Smooth muscle cell (in vitro differentiated cells): ENCODE results near the gene PCCB. TPM values are rescaled to one million over a fixed set of nuclear protein-coding genes. Genes with fewer than 3 reads are reported as not detected.
A peak's percentile ranks its signal among the peaks of the same experiment; 100 is the strongest.
"Not testable (repeated sequence)": the region's sequence is repeated elsewhere in the genome, so short reads cannot be mapped to it uniquely, and the experiment has no call there.

Experiments used
- DNase-seq: peaks from one replicate; lab custom pipeline; 2025; ENCODE audit not compliant: unreplicated experiment; lab: John Stamatoyannopoulos, UW
- H2AFZ ChIP-seq: fragments of 200-600 bp; sonication (generic); 2 replicates; pipeline ENCODE4 v1.6.0; 2016; ENCODE audit warnings: antibody characterized with exemption, low read depth, mild to moderate bottlenecking
- H3F3A ChIP-seq: fragments of 200-600 bp; sonication (generic); 2 replicates; pipeline ENCODE4 v1.6.0; 2017; ENCODE audit warnings: antibody characterized with exemption, low read depth
- H3K27ac ChIP-seq: fragments of 200-600 bp; sonication (generic); 2 replicates; pipeline ENCODE4 v1.5.1; 2016; ENCODE audit warnings: low read depth, mild to moderate bottlenecking
- H3K27me3 ChIP-seq: fragments of 200-600 bp; sonication (generic); 2 replicates; pipeline ENCODE4 v1.6.1; 2016; ENCODE audit warnings: low read depth, mild to moderate bottlenecking
- H3K36me3 ChIP-seq: fragments of 200-600 bp; sonication (generic); 2 replicates; pipeline ENCODE4 v1.5.1; 2016; ENCODE audit warnings: low read depth
- H3K4me1 ChIP-seq: fragments of 200-600 bp; sonication (generic); 2 replicates; pipeline ENCODE4 v1.5.1; 2016; ENCODE audit warnings: low read depth
- H3K4me2 ChIP-seq: fragments of 200-600 bp; sonication (generic); 2 replicates; pipeline ENCODE4 v1.6.0; 2016; ENCODE audit warnings: mild to moderate bottlenecking
- H3K4me3 ChIP-seq: fragments of 200-600 bp; sonication (generic); 2 replicates; pipeline ENCODE4 v1.5.1; 2016; ENCODE audit warnings: mild to moderate bottlenecking
- H3K79me2 ChIP-seq: fragments of 200-600 bp; sonication (generic); 2 replicates; pipeline ENCODE4 v1.6.0; 2016; ENCODE audit warnings: low read depth, mild to moderate bottlenecking
- H3K9ac ChIP-seq: fragments of 200-600 bp; sonication (generic); 2 replicates; pipeline ENCODE4 v1.6.0; 2016; ENCODE audit warnings: low read depth
- H3K9me3 ChIP-seq: fragments of 200-600 bp; sonication (generic); replicated peaks from 2 replicates; pipeline ENCODE4 v1.5.1; 2016; ENCODE audit warnings: low read depth
- H4K20me1 ChIP-seq: fragments of 200-600 bp; sonication (generic); 2 replicates; pipeline ENCODE4 v1.6.0; 2016; ENCODE audit warnings: low read depth
- WGBS: methylation state at CpG from one replicate; pipeline ENCODE4 v1.1.7; 2016; ENCODE audit warnings: low lambda C conversion rate; 5-methylcytosine and 5-hydroxymethylcytosine counted together
- polyA plus RNA-seq: library from polyadenylated mRNA; unstranded; fragments of >200 nt; fragmentation: Nextera tagmentation; extraction: Ambion mirVana; gene quantifications from 2 replicates; pipeline ENCODE4 v1.2.1, GENCODE V29; 2016
- total RNA-seq: library from RNA; depleted of rRNA; stranded (reverse); fragments of >200 nt; gene quantifications from 2 replicates; pipeline ENCODE4 v1.2.3, GENCODE V29; 2014
- TF ChIP-seq, protein P1 (sequence below): fragments of 200-600 bp; sonication (generic); IDR thresholded peaks from 2 replicates; pipeline ENCODE4 v1.5.1; 2017; ENCODE audit warnings: borderline replicate concordance, mild to moderate bottlenecking, antibody characterized with exemption; ENCODE audit not compliant: insufficient read depth, poor library complexity, severe bottlenecking

Gene PCCB
- total and polyA plus RNA-seq, 2 experiments from 2014 or later: 17.6 to 27.7 TPM

DNA sequence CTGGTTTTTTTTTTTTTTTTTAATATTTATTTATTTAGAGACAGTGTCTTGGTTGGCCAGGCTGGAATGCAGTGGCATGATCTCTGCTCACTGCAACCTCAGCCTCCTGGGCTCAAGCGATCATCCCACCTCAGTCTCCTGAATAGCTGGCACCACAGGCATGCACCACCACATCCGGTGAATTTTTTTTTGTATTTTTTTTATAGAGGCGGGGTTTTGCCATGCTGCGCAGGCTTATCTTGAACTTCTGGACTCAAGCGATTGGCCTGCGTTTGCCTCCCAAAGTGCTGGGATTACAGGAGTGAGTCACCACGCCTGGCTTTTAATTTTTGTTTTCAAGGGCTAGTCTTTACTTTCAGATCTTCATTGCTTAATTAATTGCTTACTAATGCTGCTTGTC lies 13.1 kb downstream of the PCCB start:
- no peaks in the 10 kb centered on the region for H3F3A ChIP-seq
- H3K9ac ChIP-seq: no peak overlapping the region
- H3K9me3 ChIP-seq: no peaks in the 10 kb centered on the region
- H3K27me3 ChIP-seq: no peaks in the 10 kb centered on the region
- peak overlapping the region; percentile 68 for H3K27ac ChIP-seq
- no peak for DNase-seq
- H3K79me2 ChIP-seq: no peaks in the 10 kb centered on the region
- no peaks in the 10 kb centered on the region for H3K4me1 ChIP-seq
- H4K20me1 ChIP-seq: no peaks in the 10 kb centered on the region
- H3K36me3 ChIP-seq: peaks cover 4% of the 10 kb centered on the region
- H3K4me2 ChIP-seq: no peak overlapping the region
- no peak overlapping the region for H3K4me3 ChIP-seq
- TF ChIP-seq, protein P1, sequence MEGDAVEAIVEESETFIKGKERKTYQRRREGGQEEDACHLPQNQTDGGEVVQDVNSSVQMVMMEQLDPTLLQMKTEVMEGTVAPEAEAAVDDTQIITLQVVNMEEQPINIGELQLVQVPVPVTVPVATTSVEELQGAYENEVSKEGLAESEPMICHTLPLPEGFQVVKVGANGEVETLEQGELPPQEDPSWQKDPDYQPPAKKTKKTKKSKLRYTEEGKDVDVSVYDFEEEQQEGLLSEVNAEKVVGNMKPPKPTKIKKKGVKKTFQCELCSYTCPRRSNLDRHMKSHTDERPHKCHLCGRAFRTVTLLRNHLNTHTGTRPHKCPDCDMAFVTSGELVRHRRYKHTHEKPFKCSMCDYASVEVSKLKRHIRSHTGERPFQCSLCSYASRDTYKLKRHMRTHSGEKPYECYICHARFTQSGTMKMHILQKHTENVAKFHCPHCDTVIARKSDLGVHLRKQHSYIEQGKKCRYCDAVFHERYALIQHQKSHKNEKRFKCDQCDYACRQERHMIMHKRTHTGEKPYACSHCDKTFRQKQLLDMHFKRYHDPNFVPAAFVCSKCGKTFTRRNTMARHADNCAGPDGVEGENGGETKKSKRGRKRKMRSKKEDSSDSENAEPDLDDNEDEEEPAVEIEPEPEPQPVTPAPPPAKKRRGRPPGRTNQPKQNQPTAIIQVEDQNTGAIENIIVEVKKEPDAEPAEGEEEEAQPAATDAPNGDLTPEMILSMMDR: no peak
- no peak overlapping the region for H2AFZ ChIP-seq
- 75% methylated on average over 7 of the region's 7 CpGs for WGBS

DNA sequence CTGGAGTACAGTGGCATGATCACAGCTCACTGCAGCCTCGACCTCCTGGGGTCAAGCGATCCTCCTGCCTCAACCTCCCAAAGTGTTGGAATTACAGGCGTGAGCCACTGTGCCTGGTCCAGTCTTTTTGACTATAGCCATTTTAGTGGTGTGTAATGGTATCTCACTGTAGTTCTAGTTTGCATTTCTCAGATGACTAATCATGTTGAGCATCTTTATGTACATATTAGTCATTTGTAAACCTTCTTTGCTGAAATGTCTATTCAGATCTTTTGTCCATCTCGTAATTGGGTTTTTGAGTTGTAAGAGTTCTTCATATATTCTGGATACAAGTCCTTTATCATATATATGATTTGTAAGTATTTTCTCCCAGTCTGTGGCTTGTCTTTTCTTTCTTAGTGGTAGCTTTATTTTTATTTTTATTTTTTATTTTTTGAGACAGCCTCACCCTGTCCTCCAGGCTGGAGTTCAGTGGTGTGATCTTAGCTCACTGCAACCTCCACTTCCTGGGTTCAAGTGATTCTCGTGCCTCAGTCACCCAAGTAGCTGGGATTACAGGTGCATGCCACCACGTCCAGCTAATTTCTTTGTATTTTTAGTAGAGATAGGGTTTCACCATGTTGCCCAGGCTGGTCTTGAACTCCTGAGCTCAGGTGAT lies 16.5 kb downstream of the PCCB start:
- H3K9ac ChIP-seq, H3K4me1 ChIP-seq, H3K4me3 ChIP-seq, H3F3A ChIP-seq, H2AFZ ChIP-seq, DNase-seq, H3K36me3 ChIP-seq, H3K79me2 ChIP-seq, H3K27me3 ChIP-seq, H3K27ac ChIP-seq, H4K20me1 ChIP-seq, H3K9me3 ChIP-seq: not testable (repeated sequence)
- peak overlapping the region; percentile 51 for H3K4me2 ChIP-seq
- 88% methylated on average over 6 of the region's 6 CpGs for WGBS

DNA sequence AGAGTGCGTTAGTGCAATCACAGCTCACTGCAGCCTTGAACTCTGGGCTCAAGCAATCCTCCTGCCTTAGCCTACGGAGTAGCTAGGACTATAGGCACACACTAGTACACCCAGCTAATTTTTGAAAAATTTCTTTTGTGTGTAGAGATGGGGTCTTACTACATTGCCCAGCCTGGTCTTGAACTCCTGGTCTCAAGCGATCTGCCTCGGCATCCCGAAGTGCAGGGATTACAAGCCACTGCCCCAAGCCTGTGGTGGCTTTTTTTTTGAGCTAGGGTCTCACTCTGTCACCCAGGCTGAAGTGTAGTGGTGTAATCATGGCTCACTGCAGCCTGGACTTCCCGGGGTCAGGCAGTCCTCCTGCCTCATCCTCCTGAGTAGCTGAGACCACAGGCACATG lies 17.1 kb downstream of the PCCB start:
- Histone ChIP-seq H3K9me3 (no peaks in the 10 kb centered on the region), H2AFZ (no peak overlapping the region), H3K27ac (no peak overlapping the region), H3K4me3 (no peak overlapping the region), H3K9ac (no peak overlapping the region), H3K27me3 (no peaks in the 10 kb centered on the region), H3K4me1 (no peaks in the 10 kb centered on the region), H3K4me2 (no peak overlapping the region), H4K20me1 (no peaks in the 10 kb centered on the region), H3K36me3 (peaks cover 4% of the 10 kb centered on the region), H3K79me2 (peaks cover 7% of the 10 kb centered on the region), H3F3A (no peaks in the 10 kb centered on the region)
- 98% methylated on average over 6 of the region's 6 CpGs for WGBS
- no peak for DNase-seq
- TF ChIP-seq, protein P1: no peak

DNA sequence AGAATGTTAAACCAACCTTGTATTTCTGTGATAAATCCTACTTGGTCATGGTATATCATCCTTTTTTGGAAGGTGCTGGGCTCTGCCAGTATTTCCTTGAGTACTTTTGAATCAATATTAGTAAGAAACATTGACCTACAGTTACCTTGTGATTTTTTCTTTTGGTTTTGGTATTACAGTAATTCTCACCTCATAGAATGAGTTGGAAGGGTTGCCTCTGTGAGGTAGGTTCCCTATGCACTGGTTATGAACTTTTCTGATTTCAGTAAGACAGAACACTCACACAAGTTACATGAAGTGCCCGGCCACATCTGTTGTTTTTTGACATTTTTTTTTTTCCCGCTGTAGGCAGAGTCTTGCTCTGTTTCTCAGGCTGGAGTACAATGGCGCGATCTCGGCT lies 20.0 kb downstream of the PCCB start:
- no peaks in the 10 kb centered on the region for H4K20me1 ChIP-seq
- TF ChIP-seq, protein P1: no peak
- H3K27ac ChIP-seq: no peak overlapping the region
- no peaks in the 10 kb centered on the region for H3F3A ChIP-seq
- DNase-seq: no peak
- no peaks in the 10 kb centered on the region for H3K27me3 ChIP-seq
- WGBS: 100% methylated on average over 5 of the region's 5 CpGs
- no peaks in the 10 kb centered on the region for H3K4me1 ChIP-seq
- H3K79me2 ChIP-seq: peaks cover 7% of the 10 kb centered on the region
- no peak overlapping the region for H2AFZ ChIP-seq
- H3K36me3 ChIP-seq: no peaks in the 10 kb centered on the region
- no peak overlapping the region for H3K4me3 ChIP-seq
- H3K9me3 ChIP-seq: no peaks in the 10 kb centered on the region
- H3K9ac ChIP-seq: no peak overlapping the region
- no peak overlapping the region for H3K4me2 ChIP-seq

DNA sequence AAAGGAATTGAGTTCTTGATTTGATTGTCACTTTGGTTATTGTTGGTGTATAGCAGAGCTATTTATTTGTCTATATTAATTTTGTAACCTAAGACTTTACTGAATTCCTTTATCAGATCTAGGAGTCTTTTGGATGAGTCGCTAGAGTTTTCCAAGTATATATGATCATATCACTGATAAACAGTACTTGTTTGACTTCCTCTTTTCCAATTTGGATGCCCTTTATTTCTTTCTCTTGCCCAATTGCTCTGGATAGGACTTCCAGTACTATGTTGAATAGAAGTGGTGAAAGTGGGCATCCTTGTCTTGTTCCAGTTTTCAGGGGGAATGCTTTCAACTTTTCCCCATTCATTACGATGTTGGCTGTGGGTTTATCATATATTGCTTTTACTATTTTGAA lies 21.5 kb downstream of the PCCB start:
- not testable (repeated sequence) for H4K20me1 ChIP-seq, H3K79me2 ChIP-seq, H3K36me3 ChIP-seq, H3K9me3 ChIP-seq, H3K4me3 ChIP-seq, H3F3A ChIP-seq, H3K9ac ChIP-seq, H3K4me1 ChIP-seq, H3K4me2 ChIP-seq, H3K27ac ChIP-seq, DNase-seq, H2AFZ ChIP-seq, H3K27me3 ChIP-seq
- WGBS: 93% methylated on average over 2 of the region's 2 CpGs
